ENCODE measurements around the gene FMOD. TPM values are rescaled to one million over a fixed set of nuclear protein-coding genes. Genes with fewer than 3 reads are reported as not detected.

Gene FMOD
- total RNA-seq, 1 experiment from 2014 or later: 7.6 TPM

GRCh38 chr1:203296460-203297073 is 54.4 kb downstream of the FMOD start:
- Histone ChIP-seq H3K9me3 (replicated peaks) (no peaks in the 10 kb centered on the region), H3K36me3 (no peaks in the 10 kb centered on the region), H3K27ac (peak overlapping the region; percentile 11), H3K4me3 (no peak overlapping the region), H3K27me3 (peaks cover 4% of the 10 kb centered on the region; the same call in 1 of the 2 replicates), H3K4me1 (peaks cover 22% of the 10 kb centered on the region)
- peak; percentile 78 to 85 for DNase-seq

- Histone ChIP-seq H3K9me3 (replicated peaks) (no peaks in the 10 kb centered on the region), H3K4me1 (peaks cover 30% of the 10 kb centered on the region), H3K4me3 (no peak overlapping the region), H3K36me3 (no peaks in the 10 kb centered on the region), H3K27me3 (peaks cover 4% of the 10 kb centered on the region; the same call in 1 of the 2 replicates), H3K27ac (peak overlapping the region; percentile 11)
- DNase-seq: peak in 1 of 2 experiments; percentile 48
Observed at GRCh38 chr1:203295796-203296195, 55.1 kb downstream of the FMOD start.

GRCh38 chr1:203291201-203292096 is 59.5 kb downstream of the FMOD start:
- Histone ChIP-seq H3K27ac (peak overlapping the region; percentile 49), H3K36me3 (no peaks in the 10 kb centered on the region), H3K27me3 (no peaks in the 10 kb centered on the region), H3K9me3 (replicated peaks) (no peaks in the 10 kb centered on the region), H3K4me3 (no peak overlapping the region), H3K4me1 (peaks cover 63% of the 10 kb centered on the region)
- DNase-seq: no peak

Other genes starting within 250 kb of the FMOD start
- gene ADORA1, start 223.4 kb downstream of the FMOD start, total RNA-seq (2014; rRNA removed; shearing (Covaris generic)): 53.8 and 60.9 TPM in 2 replicates
- gene MYBPH, start 175.3 kb downstream of the FMOD start, total RNA-seq (2014; rRNA removed; shearing (Covaris generic)): 1.1 and 1.8 TPM in 2 replicates
- gene CHI3L1, start 164.4 kb downstream of the FMOD start, total RNA-seq (2014; rRNA removed; shearing (Covaris generic)): not detected in 2 replicates
- 0.08 and 0.18 TPM in 2 replicates for gene CHIT1, start 121.4 kb downstream of the FMOD start, total RNA-seq (2014; rRNA removed; shearing (Covaris generic))
- gene BTG2, start 45.6 kb downstream of the FMOD start, total RNA-seq (2014; rRNA removed; shearing (Covaris generic)): 59.8 and 63.1 TPM in 2 replicates
- gene PRELP, start 124.7 kb upstream of the FMOD start, total RNA-seq (2014; rRNA removed; shearing (Covaris generic)): not detected in 2 replicates
- gene OPTC, start 143.0 kb upstream of the FMOD start, total RNA-seq (2014; rRNA removed; shearing (Covaris generic)): not detected in 2 replicates

Measured in SJCRH30 (cell line).